ENCODE data around the gene NKX1-1.

NKX1-1 gene

DNA sequence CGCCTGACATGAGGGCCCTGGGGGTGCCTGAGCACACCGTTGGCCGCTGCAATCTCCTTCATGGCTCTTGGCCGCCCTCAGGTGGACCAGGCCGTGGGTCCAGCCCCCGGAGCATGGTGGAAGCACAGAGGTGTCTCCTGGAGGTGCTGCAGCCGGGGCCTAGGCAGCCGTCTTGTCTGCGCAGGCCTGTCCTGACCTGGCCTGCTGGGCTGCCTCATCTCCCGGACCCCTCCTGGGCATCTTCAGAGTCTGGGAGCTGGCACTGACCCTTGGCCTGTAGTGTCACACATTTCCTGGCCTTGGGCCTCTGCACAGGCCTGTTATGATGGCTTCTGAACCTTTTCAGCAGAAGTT is 38.3 kb downstream of the NKX1-1 start:
- DNase-seq, result peak in 1 of 42 donors; percentile 1
- intact Hi-C loops (cut with DNase I), result no loop called here

DNA sequence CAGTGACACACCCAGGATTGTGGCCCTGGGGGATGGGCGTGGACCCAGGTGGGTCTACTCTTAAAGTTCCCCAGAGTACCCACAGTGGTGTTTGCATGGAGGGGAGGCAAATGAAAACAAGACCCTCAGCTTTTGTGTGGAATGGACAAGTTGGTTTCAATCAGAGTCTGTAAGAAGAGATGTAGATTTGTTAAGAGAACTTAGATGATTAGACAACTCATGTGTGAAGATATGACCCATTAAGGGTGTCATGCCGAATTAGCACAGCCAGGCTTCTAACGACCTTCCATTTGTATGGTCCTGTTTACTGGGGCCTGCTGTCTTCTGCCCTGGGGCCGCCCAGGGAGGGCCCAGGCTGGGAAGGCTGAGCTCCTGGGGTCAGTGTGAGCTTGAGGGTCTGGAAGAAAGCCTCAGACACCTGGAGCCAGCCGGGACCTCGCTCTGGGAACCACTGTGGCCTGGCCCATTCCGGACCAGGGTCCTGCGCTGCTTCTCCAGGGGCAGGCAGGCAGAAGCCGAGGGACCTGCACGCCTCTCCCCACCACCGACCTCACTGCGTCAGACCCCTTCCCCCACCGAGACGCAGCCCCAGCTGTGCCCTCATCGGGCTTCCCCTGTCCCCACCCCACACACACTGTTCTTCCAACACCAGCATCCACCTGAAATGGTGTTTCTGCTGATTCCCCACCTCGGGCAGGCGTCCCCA is 38.9 kb downstream of the NKX1-1 start:
- intact Hi-C loops (cut with DNase I), result no loop called here
- DNase-seq, result peak in 1 of 42 donors; percentile 9

DNA sequence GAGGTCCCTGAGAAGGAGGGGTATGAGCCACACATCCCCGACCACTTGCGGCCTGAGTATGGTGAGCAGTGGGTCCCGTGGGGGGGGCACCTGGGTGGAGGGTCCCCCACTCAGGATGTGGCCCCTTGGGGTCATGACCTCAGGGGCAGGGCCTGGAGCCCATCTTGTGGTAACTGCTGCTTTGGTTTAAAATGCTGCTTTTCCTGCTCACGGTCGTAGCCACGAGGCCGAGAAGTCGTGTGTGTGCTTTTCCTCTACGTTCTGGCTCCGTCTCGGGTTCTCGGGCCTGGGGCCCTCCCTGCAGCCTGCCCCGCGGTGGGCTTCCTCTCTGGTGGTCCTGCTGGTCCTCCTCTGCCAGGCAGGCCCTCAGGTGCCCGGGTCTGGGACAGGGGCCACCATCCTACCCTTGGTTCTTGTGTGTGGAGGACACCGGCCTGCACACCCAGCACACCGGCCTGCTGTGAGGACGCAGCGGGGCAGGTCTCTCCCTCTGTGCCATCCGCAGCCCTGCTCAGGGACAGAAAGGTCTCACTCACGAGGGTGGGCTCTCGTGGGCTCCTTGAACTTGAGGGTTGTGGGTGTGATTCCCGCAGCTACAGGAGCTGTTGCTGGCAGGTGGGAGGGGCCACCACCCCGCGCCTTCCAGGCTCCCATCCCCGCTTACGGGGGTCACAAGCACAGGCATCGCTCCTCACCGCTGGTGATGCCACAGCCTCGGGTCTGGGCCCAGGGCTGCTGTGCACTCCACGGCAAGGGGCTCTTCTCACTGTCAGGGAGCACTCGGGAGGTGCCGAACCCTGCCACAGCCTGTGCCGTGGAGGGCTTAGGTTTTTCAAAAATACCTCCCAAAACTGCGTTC is 39.6 kb downstream of the NKX1-1 start:
- intact Hi-C loops (cut with DNase I), result no loop called here
- no peak for DNase-seq

DNA sequence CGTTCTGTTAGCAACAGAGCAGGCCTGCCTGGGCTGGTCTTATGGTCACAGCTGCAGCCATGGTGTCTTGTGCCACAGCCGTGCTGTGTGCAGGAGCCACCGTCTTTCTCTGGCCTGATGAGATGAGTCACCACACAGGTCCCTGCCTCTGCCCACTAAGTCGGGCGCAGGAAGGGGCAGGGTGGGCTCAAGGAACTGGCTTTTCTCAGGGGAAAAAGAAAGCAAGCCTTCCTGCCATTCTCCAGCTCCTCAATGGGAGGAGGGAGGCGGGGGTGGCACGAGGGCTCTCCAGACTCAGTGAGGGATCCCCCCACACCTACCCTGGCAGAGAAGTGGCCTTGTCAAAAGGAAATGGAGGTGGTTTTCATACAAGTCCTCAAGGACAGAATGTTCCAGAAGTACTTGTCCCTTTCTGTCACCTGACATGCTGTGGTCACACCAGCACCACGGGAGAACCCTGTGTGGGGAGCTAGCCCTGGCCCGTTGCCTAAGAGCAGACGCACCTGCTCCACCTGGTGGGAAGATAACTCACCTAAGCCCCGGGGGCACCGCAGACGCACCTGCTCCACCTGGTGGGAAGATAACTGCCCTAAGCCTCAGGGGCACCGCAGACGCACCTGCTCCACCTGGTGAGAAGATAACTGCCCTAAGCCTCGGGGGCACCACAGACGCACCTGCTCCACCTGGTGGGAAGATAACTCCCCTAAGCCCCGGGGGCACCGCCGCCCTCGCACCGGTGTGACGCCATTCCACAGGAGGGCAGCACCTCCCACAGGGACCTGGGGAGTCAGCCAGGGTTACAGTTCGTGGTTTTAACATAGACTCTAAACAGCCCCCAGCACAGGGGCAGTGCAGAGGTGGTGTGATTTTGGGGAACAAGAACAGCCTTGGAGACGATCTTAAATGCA is 40.7 kb downstream of the NKX1-1 start:
- intact Hi-C loops (cut with DNase I), result no loop called here
- DNase-seq, result no peak

DNA sequence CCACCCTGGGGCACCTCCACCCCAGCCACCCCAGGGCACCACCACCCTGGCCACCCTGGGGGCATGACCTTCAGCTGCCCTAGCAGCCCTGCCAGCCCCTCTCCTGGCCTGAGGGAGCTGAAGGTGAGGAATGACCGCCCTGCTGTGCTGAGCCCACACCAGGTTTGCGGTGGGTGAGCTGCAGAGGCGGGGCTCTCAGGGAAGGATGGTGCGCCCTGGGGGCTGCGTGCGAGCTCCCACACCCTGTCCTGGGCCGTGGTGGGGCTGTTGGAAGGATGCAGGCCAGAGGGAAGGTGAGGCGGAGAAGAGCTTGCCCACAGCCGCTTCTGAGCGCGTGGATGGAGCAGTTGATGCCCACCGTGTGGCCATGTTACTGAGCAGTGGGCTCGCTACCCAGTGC is 41.5 kb downstream of the NKX1-1 start:
- intact Hi-C loops (cut with DNase I), result no loop called here
- no peak for DNase-seq

DNA sequence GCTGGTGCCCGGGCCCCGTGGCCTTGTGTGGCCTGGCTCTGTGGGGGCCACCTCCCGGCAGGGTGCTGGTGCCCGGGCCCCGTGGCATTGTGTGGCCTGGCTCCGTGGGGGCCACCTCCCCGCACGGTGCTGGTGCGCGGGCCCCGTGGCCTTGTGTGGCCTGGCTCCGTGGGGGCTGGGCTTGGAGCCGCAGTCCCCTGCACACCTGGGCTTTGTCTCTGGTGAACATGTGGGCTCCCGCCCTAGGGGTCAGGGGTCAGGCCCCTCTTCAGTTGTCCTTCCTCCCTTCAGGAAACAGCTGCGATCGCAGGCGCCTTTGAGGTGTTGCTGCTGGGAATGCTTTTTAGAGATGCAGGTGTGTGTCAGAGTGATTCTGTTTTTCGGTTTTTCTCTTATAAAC is 42.0 kb downstream of the NKX1-1 start:
- no peak for DNase-seq
- intact Hi-C loops (cut with DNase I), result no loop called here

DNA sequence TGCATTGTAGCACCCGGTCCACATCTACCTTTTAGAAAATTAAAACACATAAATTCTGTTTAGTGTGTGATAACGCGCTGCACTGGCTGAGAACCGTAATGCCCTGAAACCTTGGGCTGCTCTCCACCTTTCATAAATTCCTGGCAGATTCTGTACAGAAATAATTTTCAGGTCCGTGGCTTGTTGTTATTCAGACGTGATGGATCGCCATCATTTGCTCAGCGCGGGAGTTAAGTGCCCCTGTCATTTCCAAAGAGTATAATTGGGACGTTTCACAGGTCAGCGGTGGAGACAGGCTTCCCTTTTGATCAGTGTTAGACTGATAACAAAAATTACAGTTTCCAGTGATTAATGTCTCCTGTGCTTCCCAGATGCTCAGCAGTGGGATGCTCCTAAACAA is 42.7 kb downstream of the NKX1-1 start:
- no peak for DNase-seq
- intact Hi-C loops (cut with DNase I), result no loop called here

DNA sequence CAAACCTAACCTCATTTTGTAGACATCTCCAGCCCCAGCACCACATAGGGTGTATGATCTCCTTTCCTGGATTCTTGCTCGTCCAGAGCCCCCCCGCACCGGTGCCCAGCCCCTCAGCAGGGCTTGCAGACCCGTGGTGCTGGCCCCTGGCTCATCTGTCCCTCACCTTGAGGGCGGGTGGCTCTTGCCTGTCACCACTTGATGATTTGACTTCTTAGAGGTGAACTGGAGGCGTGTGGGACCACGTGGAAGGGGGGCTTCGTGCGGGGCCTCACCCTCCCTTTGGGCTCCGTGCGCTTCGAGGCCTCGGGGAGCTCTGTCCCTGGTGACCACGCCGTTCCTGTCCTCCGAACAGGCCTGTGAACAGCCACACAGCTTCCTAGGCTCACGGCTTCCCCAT is 43.7 kb downstream of the NKX1-1 start:
- no peak for DNase-seq
- intact Hi-C loops (cut with DNase I), result no loop called here

DNA sequence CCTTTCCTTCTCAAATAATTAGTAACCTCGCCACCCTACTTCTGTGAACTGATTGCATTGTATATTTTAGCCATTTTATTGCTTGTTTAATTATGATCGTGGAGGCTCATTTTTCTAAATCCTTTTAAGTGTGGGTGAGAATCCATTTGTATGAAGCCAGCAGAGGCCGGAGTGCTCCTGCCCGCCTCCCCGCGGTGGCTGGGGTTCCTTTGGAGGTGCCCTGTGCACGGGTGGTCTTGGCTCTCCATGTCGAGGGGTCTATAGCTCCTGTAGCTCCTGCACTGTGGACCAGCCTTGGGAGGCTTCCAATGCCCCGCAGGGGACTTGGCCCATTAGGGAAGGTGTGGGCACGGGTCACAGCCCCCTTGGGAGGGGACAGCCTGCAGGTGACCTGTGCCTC is 44.2 kb downstream of the NKX1-1 start:
- no peak for DNase-seq
- intact Hi-C loops (cut with DNase I), result no loop called here

DNA sequence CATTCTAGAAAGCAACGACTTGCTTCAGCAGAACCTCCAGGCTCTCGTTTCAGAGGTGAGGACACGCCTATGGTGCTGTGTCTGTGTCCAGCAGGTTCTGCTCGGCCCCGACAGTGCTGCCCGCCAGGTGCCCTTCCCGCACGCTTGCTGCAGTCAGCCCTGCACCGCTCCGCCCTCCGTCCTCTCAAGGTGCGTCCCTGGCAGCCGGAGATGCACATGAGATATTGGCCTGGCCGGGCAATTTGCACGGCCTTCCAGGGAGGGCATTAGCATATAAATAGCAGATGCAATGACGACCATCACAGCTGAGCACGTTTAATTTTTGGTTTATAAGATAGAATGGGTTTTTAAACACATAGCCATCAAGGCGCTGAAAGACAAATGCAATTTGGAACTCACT is 44.8 kb downstream of the NKX1-1 start:
- DNase-seq, result no peak
- intact Hi-C loops (cut with DNase I), result no loop called here

DNA sequence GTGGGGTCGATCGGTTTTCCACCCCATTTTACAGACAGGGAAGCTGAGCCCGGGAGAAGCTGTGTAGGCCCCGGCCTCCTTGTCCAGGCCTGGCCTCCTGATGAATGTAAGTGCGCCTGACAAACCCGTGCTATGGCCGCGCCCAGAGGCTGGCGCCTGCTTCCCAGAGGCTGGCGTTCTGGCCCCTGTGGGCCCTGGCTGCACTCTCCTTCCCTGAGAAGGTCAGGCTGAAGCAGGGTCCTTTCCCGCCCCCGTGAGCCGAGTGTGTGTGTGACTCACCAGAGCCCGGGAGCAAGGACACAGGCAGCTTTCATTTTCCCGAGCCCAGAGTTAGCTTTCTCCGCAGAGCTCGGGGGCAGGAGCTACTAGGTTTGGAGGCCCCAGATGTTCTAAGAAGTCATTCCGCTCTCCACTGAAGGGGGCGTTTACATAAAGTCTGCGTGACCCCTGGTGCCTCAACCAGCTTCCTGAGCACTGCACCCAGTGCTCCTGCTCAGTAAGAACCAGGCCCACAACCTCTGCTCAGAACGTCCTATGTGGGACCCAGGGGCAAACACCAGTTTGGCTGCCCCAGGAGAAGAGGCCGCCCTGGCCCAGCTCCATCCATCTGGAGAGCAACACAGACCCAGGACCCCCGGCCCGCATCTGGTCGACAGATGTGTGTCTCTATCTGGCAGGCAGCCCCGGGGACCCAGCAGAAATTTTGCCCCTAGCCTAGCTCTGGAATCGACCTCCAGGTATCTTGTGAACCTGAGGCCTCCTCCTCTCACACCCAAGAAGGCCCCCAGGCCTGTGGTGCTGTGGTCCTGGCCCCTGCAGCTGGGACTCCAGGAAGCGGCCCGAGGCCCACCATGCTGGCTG is 45.6 kb downstream of the NKX1-1 start:
- intact Hi-C loops (cut with DNase I), result no loop called here
- no peak for DNase-seq

DNA sequence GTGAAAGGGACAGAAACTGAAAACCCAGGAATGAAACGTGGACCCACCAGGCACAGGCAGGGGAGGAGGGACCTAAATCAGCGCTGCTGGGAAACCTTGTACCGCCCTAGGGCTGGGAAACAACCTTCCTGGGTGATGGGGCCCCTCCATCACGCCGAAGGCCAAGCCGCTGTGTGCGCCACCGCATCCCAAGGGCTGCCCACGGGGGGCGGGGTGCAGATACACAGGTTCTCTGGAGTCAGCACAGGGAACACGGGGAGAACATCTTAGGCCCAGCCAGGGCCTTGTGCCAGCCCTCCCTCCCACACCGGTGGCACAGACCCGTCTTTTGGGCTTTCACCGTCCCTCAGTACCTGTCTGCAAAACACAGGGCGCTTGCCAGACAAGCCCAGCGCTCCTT is 46.3 kb downstream of the NKX1-1 start:
- no peak for DNase-seq
- intact Hi-C loops (cut with DNase I), result loop anchor here (5.0 to 10.0 kb wide), 2 partner anchors 267 to 365 kb away; partner anchors contain the start of genes TACC3 and TMEM129

DNA sequence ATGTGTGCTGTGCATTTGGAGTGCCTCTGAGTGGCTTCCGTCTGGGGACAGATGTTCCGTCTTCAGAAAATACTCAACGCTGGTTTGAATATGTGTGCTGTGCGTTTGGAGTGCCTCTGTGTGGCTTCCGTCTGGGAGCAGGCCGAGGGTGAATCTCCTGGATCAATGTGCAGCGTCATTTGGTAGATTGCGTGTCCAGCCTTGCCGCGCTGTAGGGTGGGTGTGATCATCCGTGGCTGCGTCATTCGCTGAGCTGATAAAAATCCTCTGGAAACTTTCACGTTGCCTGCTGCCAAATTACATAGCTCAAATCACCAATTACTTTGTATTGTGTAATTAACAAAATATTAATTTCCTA is 47.1 kb downstream of the NKX1-1 start:
- intact Hi-C loops (cut with DNase I), result loop anchor here (5.0 to 10.0 kb wide), 2 partner anchors 268 to 366 kb away; partner anchors contain the start of genes TACC3 and TMEM129
- no peak for DNase-seq

DNA sequence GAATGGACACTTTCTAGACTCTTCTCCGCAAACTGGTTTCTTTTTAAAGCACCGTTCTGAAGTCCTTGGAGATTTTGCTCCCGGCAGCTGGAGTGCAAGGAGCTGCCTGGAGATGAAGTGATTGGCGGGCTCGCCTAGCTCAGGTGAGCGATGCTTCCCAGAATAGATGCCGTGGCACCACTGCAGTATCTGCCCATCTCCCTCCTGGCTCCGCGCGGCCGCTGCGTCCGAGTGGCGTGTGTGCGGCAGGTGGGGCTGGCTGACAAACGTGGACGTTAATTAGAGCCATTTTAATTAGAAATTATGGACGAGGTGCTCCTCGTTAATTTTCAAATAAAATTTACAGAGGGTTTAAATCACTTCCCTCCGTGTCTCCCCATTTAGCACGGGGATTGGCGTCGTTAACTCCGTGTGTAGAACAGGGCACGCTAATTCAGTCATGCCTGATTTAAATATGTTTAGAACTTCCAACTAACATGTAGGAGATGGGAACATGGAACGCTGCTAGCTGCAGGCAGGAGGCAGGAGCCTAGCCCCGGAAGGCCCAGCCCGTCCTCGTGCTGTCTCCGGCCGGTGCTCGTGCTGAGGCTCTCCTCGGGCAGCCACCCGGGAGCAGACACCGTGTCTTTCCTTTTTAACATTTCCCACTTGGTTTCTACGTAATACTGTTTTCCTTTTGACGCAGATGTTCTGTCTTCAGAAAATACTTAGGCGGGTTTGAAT is 47.7 kb downstream of the NKX1-1 start:
- no peak for DNase-seq
- intact Hi-C loops (cut with DNase I), result loop anchor here (5.0 to 10.0 kb wide), 2 partner anchors 269 to 366 kb away; partner anchors contain the start of genes TACC3 and TMEM129

DNA sequence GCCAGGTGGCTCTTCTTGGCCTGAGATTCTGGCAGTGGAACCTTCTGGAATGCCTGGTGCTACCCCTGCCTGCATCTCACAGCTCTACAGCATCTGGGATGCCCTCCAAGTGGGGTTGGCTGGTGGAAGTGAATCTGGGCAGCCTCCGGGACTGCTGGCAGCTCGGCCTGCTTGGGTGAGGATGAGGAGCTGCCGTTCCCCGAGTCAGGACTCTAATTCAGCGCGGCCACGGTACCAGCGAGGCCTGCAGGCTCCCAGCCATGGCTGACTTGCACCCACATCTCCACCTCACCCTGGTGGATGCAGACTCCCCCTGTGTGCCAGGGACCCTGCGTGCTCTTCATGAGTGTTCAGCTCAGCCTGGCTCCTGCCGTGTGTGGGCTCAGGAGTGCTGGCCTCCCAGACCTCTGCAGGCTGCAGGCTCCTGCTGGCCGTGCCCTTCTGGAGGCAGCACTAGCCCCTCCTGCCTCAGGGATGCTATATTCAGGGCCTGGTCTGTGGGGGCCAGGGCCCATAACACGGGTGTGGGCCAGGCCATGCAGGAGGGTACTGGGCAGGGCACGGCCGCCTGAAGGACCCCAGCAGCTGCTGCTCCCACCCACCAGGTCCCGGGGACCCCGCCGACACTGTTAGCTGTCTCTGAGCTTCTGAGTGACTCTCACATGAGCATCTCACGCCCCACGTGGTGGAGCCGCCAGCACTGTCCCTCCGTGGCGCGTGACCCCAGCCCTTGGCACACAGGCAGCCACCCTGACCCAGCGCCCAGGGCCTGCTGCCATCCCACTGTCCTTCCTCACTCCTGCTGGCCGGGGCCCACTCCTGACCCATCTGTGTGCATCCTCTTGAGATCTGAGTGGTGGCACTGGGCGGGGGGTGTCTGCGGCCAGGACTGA is 48.6 kb downstream of the NKX1-1 start:
- DNase-seq, result peak in 32 of 42 donors; percentile 22 to 82 (median 50)
- intact Hi-C loops (cut with DNase I), result loop anchor here (5.0 to 10.0 kb wide), 2 partner anchors 270 to 367 kb away; partner anchors contain the start of genes TACC3 and TMEM129

DNA sequence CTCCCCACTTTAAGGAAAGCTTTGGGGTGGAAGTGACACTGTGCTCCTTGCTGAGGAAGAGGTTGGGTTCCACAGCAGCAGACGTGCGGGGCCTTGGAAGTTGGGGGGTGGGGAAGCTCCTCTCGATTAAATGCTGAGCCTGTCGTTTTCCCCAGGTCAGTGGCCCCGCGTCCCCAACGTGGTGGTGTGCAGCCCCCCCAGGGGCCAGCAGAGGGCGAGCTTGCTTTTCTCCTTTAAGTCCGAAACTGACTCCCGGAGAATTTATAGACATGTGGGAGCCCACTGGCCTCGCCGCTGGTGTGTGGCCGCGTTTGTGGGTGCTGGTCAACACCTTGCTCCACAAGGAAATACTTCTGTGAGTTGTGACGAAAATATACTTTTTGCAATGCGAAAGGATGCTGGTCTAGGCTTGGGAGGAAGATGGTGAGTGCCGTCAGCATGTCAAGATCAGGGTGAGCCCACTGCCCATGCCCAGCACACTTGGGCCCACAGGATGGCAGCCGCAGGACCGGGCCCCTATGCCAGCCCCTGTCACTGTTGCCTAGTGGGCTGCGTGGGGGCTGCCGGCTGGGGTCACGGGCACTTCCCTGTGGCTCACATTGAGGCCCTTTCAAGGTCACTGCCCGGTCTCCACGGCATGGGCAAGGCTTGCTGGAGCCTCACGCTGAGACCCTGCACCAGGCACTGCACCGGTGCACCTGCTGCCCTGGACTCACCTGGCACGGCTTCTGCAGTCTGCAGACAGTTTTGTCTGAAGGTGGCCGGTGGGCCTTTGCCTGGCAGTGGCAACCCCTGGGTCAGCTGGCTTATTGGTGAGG is 49.9 kb downstream of the NKX1-1 start:
- intact Hi-C loops (cut with DNase I), result loop anchor here (5.0 to 10.0 kb wide), 2 partner anchors 271 to 368 kb away; partner anchors contain the start of genes TACC3 and TMEM129
- peak in 41 of 42 donors; percentile 55 to 89 (median 75) for DNase-seq
